Natural killer cell (primary cell): ENCODE data around the gene DHRS2. TPM values are rescaled to one million over a fixed set of nuclear protein-coding genes. Genes with fewer than 3 reads are reported as not detected.
A peak's percentile ranks its signal among the peaks of the same experiment; 100 is the strongest.

Experiments
- ATAC-seq, 3 donors: fragments of 150-1000 bp in 2 of 3; fragments of 200-7000 bp in 1 of 3; cut with Tn5 transposase; 1 replicate in 1 of 3; 2 replicates in 2 of 3; pipeline ENCODE4 v1.10.0; 2021; ENCODE audit warnings: mild to moderate bottlenecking in 2 of 3, moderate library complexity in 2 of 3
- DNase-seq, 2 donors: peaks; one replicate each; pipeline versions ENCODE4 v3.0.0 to v3.0.0-alpha.2; 2013 to 2021; ENCODE audit warnings: mixed read lengths in 1 of 2
- H3K27ac ChIP-seq: one replicate; pipeline ENCODE4 v1.5.1; 2013; ENCODE audit warnings: mild to moderate bottlenecking, low read length
- H3K27me3 ChIP-seq: one replicate; pipeline ENCODE4 v1.6.1; 2013; ENCODE audit warnings: low read length; ENCODE audit not compliant: control insufficient read depth, insufficient read depth
- H3K36me3 ChIP-seq: one replicate; pipeline ENCODE4 v1.6.1; 2013; ENCODE audit warnings: low read length; ENCODE audit not compliant: control insufficient read depth, insufficient read depth
- H3K4me1 ChIP-seq: one replicate; pipeline ENCODE4 v1.6.1; 2013; ENCODE audit warnings: low read length; ENCODE audit not compliant: control insufficient read depth, insufficient read depth
- H3K4me3 ChIP-seq: one replicate; pipeline ENCODE4 v1.5.1; 2013; ENCODE audit warnings: low read length
- H3K9me3 ChIP-seq: one replicate; pipeline ENCODE4 v1.6.1; 2013; ENCODE audit warnings: low read length; ENCODE audit not compliant: control insufficient read depth, insufficient read depth
- H3K27ac Mint-ChIP-seq, 2 donors: one replicate each; pipeline ENCODE4 v1.8.0; 2022; ENCODE audit warnings: mild to moderate bottlenecking in 2 of 2, mixed read lengths in 2 of 2, moderate library complexity in 1 of 2
- H3K27me3 Mint-ChIP-seq, 2 donors: one replicate each; pipeline ENCODE4 v1.8.0; 2022; ENCODE audit warnings: low read depth in 2 of 2, mixed read lengths in 2 of 2
- H3K36me3 Mint-ChIP-seq: one replicate; pipeline ENCODE4 v1.8.0; 2022; ENCODE audit warnings: mixed read lengths
- H3K4me1 Mint-ChIP-seq, 2 donors: one replicate each; pipeline ENCODE4 v1.8.0; 2022; ENCODE audit warnings: mixed read lengths in 2 of 2
- H3K4me3 Mint-ChIP-seq: one replicate; pipeline ENCODE4 v1.8.0; 2022; ENCODE audit warnings: mild to moderate bottlenecking, moderate library complexity, mixed read lengths
- H3K9me3 Mint-ChIP-seq, 2 donors: one replicate each; pipeline ENCODE4 v1.8.0; 2022; ENCODE audit warnings: mixed read lengths in 2 of 2
- CTCF ChIP-seq: fragments of 200-600 bp; IDR thresholded peaks from one replicate; pipeline ENCODE4 v1.8.0; 2022; ENCODE audit warnings: antibody characterized with exemption
- WGBS: methylation state at CpG from one replicate; pipeline ENCODE4 v1.1.7; 2013; ENCODE audit warnings: missing lambda C conversion rate; ENCODE audit not compliant: insufficient coverage; 5-methylcytosine and 5-hydroxymethylcytosine counted together
- intact Hi-C: fragments of 100-400 bp; cut with micrococcal nuclease; formaldehyde crosslinking; loops from one replicate; pipeline ENCODE4 v1.14.2; 2022
- total RNA-seq, 4 donors: library from RNA; stranded (reverse); fragments of 120-200 nt in 1 of 4; gene quantifications; one replicate each; pipeline versions ENCODE4 v1.2.3 to v1.2.4, GENCODE V29; 2013 to 2022

DHRS2 gene
- total RNA-seq, 3 donors from 2014 or later (not counting 1 experiment from before 2014, with no cell fraction given): 0.50 TPM; not detected in 2

- 88% methylated on average over 1 of the region's 1 CpG for WGBS
These were observed 16.9 kb downstream of the DHRS2 start for GRCh38 chr14:23653051-23653450.

GRCh38 chr14:23654231-23654630 is 18.1 kb downstream of the DHRS2 start:
- Histone ChIP-seq H3K27ac (peak overlapping the region; percentile 22), H3K36me3 (no peaks in the 10 kb centered on the region), H3K27me3 (no peaks in the 10 kb centered on the region), H3K4me3 (no peak overlapping the region), H3K4me1 (peaks cover 6% of the 10 kb centered on the region), H3K9me3 (peaks cover 2% of the 10 kb centered on the region)
- 80% methylated on average over 6 of the region's 6 CpGs for WGBS
- intact Hi-C loops: no loop called here
- Mint-ChIP-seq H3K4me1 (peaks cover 17 to 32% of the 10 kb centered on the region in 2 donors), H3K9me3 (peaks cover 0 to 2% of the 10 kb centered on the region in 2 donors), H3K27me3 (peaks cover 0 to 2% of the 10 kb centered on the region in 2 donors), H3K27ac (peak overlapping the region; percentile 71), H3K36me3 (peaks cover 5% of the 10 kb centered on the region), H3K4me3 (no peak overlapping the region)
- DNase-seq (no peak), ATAC-seq (peak in 2 of 3 donors; percentile 44 to 70)
- TF ChIP-seq CTCF: no peak

More at GRCh38 chr14:23653051-23653450, 16.9 kb downstream of the DHRS2 start:
- Histone ChIP-seq H3K4me3 (no peak overlapping the region), H3K27ac (no peak overlapping the region), H3K27me3 (no peaks in the 10 kb centered on the region), H3K9me3 (peaks cover 2% of the 10 kb centered on the region), H3K36me3 (no peaks in the 10 kb centered on the region), H3K4me1 (peaks cover 4% of the 10 kb centered on the region)
- Mint-ChIP-seq H3K27ac (no peak overlapping the region), H3K27me3 (peaks cover 0 to 2% of the 10 kb centered on the region in 2 donors), H3K36me3 (peaks cover 5% of the 10 kb centered on the region), H3K4me1 (peaks cover 8 to 35% of the 10 kb centered on the region in 2 donors), H3K4me3 (no peak overlapping the region), H3K9me3 (peaks cover 0 to 2% of the 10 kb centered on the region in 2 donors)
- intact Hi-C loops: no loop called here
- no peak for ATAC-seq
- DNase-seq: no peak
- TF ChIP-seq CTCF: no peak

- Histone ChIP-seq H3K27me3 (no peaks in the 10 kb centered on the region), H3K36me3 (no peaks in the 10 kb centered on the region), H3K4me1 (peaks cover 36% of the 10 kb centered on the region), H3K4me3 (no peak overlapping the region), H3K27ac (no peak overlapping the region), H3K9me3 (peaks cover 2% of the 10 kb centered on the region)
- H3K27ac Mint-ChIP-seq: peak overlapping the region in 1 of 2 donors; percentile 90
- intact Hi-C loops: no loop called here
- no peak for TF ChIP-seq CTCF
- H3K9me3 Mint-ChIP-seq: peaks cover 0 to 2% of the 10 kb centered on the region in 2 donors
- ATAC-seq: no peak
- peaks cover 5% of the 10 kb centered on the region for H3K36me3 Mint-ChIP-seq
- no peaks in the 10 kb centered on the region for H3K27me3 Mint-ChIP-seq
- H3K4me3 Mint-ChIP-seq: no peak overlapping the region
- no peak for DNase-seq
- peaks cover 52 to 54% of the 10 kb centered on the region in 2 donors for H3K4me1 Mint-ChIP-seq
- WGBS: 87% methylated on average over 10 of the region's 10 CpGs
These were observed 21.9 kb downstream of the DHRS2 start for GRCh38 chr14:23657959-23658470.
